Stomach (tissue), 9 donors: ENCODE results near the gene LRMDA. TPM values are rescaled to one million over a fixed set of nuclear protein-coding genes. Genes with fewer than 3 reads are reported as not detected.
A peak's percentile ranks its signal among the peaks of the same experiment; 100 is the strongest.

Source experiments
- DNase-seq, 2 donors: peaks; one replicate each; pipeline versions ENCODE4 v3.0.0 to v3.0.0-alpha.2; 2013 to 2019
- H3K27ac ChIP-seq, 5 donors: fragments of 200-600 bp in 4 of 5; sonication (generic) in 4 of 5; one replicate each; pipeline ENCODE4 v1.5.1; 2013 to 2019; ENCODE audit warnings: mild to moderate bottlenecking in 1 of 5, moderate library complexity in 1 of 5
- H3K27me3 ChIP-seq, 3 donors: fragments of 200-600 bp; sonication (generic); one replicate each; pipeline ENCODE4 v1.5.1; 2017 to 2019; ENCODE audit warnings: mixed run types in 1 of 3
- H3K36me3 ChIP-seq, 4 donors: fragments of 200-600 bp; sonication (generic); 1 replicate in 3 of 4; 2 replicates in 1 of 4; pipeline ENCODE4 v1.5.1; 2016 to 2019
- H3K4me1 ChIP-seq, 4 donors: fragments of 200-600 bp; sonication (generic); one replicate each; pipeline ENCODE4 v1.5.1; 2016 to 2019
- H3K4me3 ChIP-seq, 4 donors: fragments of 200-600 bp; sonication (generic) in 3 of 4; one replicate each; pipeline ENCODE4 v1.5.1; 2016 to 2019; ENCODE audit warnings: mild to moderate bottlenecking in 1 of 4
- H3K9me3 ChIP-seq, 4 donors: fragments of 200-600 bp; sonication (generic); one replicate each; pipeline ENCODE4 v1.5.1; 2016 to 2019
- EP300 ChIP-seq: sonication (generic); formaldehyde crosslinking; IDR thresholded peaks from one replicate; pipeline ENCODE4 v1.6.1; 2017; ENCODE audit warnings: antibody characterized with exemption
- POLR2A ChIP-seq, 4 donors: fragments of 450-650 bp; IDR thresholded peaks; one replicate each; pipeline ENCODE4 v1.6.1; 2016; ENCODE audit warnings: antibody characterized with exemption in 4 of 4, control low read depth in 2 of 4, mild to moderate bottlenecking in 1 of 4, moderate library complexity in 1 of 4
- POLR2AphosphoS5 ChIP-seq, 3 donors: sonication (generic); formaldehyde crosslinking; IDR thresholded peaks; one replicate each; pipeline ENCODE4 v1.6.1; 2016; ENCODE audit warnings: antibody characterized with exemption in 3 of 3
- WGBS, 5 donors: extraction: QIAGEN DNeasy Blood & Tissue Kit in 3 of 5; methylation state at CpG; one replicate each; pipeline versions ENCODE4 v1.1.5 to v1.1.7; 2013 to 2018; 5-methylcytosine and 5-hydroxymethylcytosine counted together
- intact Hi-C: fragments of 100-400 bp; cut with DNase I; formaldehyde crosslinking; loops from one replicate; pipeline ENCODE4 v1.15.1; 2023; ENCODE audit warnings: low total_unique reads
- polyA plus RNA-seq, 3 donors: library from polyadenylated mRNA; stranded (reverse); fragments of 200-250 nt; gene quantifications; one replicate each; pipeline ENCODE4 v1.2.3, GENCODE V29; 2013
- total RNA-seq, 5 donors: library from RNA; depleted of rRNA; stranded (reverse); fragments of >200 nt; gene quantifications; one replicate each; pipeline versions ENCODE4 v1.1.0 to v1.2.3, GENCODE V29; 2014 to 2016
- TF ChIP-seq, protein P1 (sequence below), 7 experiments: fragments of 450-650 bp in 4 of 7; fragments of 200-600 bp in 3 of 7; sonication (generic) in 3 of 7; IDR thresholded peaks; one replicate each; pipeline ENCODE4 v1.5.1; 2016 to 2019; ENCODE audit warnings: antibody characterized with exemption in 7 of 7, control low read depth in 2 of 7, mild to moderate bottlenecking in 1 of 7
- donor health status: healthy with polysubstance abuse.
- donor health status: Bipolar disorder and iron deficiency.
- donor health status: healthy.

LRMDA gene
- total and polyA plus RNA-seq, 8 donors, result 1.3 to 30.2 (median 13.6) TPM; not detected in 1

DNA sequence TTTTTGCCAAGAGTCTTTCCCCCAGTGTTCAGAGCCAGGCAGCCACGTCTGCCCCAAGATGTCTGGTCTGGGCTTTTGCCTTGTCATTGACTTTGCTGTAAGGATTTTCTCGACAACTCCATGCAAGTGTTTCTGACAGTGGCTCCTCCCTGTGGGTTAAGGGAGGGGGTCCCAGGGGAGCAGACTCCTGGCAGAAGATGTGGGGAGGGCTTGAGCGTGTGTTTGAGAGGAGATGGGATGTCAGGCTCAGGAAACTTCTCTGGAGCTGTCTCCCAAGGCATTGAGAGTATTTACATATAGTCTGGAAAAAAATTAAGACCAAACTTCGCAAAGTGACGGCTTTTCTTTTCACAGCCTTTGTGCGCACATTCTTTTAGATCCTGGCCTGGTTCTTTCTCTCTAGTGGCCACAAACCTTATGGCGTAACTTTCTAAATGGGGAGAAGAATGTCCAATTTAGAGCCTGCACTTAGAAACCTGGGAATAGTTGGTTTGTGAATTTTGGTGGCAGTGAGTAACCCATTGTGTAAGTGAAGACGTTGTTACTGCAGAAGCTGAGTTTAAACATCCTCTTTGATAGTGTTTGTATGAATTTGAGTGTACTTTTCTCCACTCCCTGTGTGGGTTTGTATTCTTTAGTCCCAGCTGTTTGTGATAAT, 201.5 kb downstream of the LRMDA start:
- Histone ChIP-seq H3K4me3 (no peak overlapping the region), H3K27ac (peak overlapping the region in 2 of 5 donors; percentile 20 to 54), H3K27me3 (no peaks in the 10 kb centered on the region), H3K9me3 (no peaks in the 10 kb centered on the region), H3K4me1 (no peaks in the 10 kb centered on the region), H3K36me3 (no peaks in the 10 kb centered on the region)
- WGBS, 5 donors, result 69 to 80% (median 73%) methylated on average over 8 of the region's 8 CpGs
- DNase-seq, result peak in 1 of 2 donors; percentile 49
- no peak for TF ChIP-seq POLR2AphosphoS5 (IDR thresholded peaks at IDR 0.05)
- TF ChIP-seq EP300, result no peak
- no peak for TF ChIP-seq POLR2A (IDR thresholded peaks at IDR 0.05)
- TF ChIP-seq, protein P1, sequence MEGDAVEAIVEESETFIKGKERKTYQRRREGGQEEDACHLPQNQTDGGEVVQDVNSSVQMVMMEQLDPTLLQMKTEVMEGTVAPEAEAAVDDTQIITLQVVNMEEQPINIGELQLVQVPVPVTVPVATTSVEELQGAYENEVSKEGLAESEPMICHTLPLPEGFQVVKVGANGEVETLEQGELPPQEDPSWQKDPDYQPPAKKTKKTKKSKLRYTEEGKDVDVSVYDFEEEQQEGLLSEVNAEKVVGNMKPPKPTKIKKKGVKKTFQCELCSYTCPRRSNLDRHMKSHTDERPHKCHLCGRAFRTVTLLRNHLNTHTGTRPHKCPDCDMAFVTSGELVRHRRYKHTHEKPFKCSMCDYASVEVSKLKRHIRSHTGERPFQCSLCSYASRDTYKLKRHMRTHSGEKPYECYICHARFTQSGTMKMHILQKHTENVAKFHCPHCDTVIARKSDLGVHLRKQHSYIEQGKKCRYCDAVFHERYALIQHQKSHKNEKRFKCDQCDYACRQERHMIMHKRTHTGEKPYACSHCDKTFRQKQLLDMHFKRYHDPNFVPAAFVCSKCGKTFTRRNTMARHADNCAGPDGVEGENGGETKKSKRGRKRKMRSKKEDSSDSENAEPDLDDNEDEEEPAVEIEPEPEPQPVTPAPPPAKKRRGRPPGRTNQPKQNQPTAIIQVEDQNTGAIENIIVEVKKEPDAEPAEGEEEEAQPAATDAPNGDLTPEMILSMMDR (IDR thresholded peaks at IDR 0.05), result no peak
- intact Hi-C loops, result no loop called here

DNA sequence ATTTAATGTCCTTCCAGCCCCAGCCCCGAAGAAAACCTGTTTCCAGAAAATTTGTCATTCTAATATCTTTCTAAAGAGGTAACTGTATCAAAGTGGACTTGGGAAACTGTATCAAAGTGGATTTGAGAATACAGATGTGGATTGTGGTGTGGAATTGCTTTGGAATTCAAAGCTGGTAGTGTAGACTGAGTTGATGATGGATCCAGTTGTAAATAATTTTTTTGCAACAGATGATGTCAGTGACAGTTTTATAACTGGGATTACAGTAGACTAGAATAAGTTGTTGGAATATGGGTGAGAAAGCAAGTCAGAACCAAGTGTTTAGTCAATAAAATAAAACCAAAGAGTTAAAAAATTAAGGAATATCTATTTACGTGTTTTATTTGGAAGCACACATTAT, 202.1 kb downstream of the LRMDA start:
- WGBS, 5 donors, result 84 to 91% (median 89%) methylated on average over 2 of the region's 2 CpGs
- TF ChIP-seq EP300, result no peak
- TF ChIP-seq, protein P1 (IDR thresholded peaks at IDR 0.05), result no peak
- no peak for TF ChIP-seq POLR2A (IDR thresholded peaks at IDR 0.05)
- no peak for TF ChIP-seq POLR2AphosphoS5 (IDR thresholded peaks at IDR 0.05)
- intact Hi-C loops, result no loop called here

DNA sequence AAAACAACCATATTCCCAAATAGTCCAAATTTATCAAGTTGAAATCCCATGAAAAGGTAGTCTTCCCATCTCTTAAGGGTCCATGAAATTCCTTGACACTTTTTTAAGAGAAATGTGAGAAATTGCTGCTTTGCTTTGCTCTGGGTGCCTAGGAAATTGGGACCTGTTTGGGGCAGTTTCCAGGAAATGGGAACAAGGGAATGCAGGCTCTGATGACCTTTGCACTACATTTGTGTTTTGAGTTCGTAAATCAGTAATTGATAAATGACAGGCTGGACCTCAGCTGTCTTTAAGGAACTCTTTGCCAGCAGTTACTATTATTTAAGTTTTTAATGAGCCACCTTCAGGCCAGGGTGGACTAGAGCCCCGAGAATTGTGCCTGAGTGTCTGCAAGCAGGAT, 203.5 kb downstream of the LRMDA start:
- H3K36me3 ChIP-seq, result no peaks in the 10 kb centered on the region
- H3K27ac ChIP-seq, result no peak overlapping the region
- no peak overlapping the region for H3K4me3 ChIP-seq
- intact Hi-C loops, result no loop called here
- TF ChIP-seq, protein P1 (IDR thresholded peaks at IDR 0.05), result no peak
- no peak for TF ChIP-seq POLR2A (IDR thresholded peaks at IDR 0.05)
- TF ChIP-seq EP300, result no peak
- no peak for TF ChIP-seq POLR2AphosphoS5 (IDR thresholded peaks at IDR 0.05)
- H3K4me1 ChIP-seq, result no peaks in the 10 kb centered on the region
- 75 to 87% (median 83%) methylated on average over 2 of the region's 2 CpGs for WGBS, 5 donors
- no peaks in the 10 kb centered on the region for H3K27me3 ChIP-seq
- DNase-seq, result no peak
- no peaks in the 10 kb centered on the region for H3K9me3 ChIP-seq

More for the DNA sequence above, 202.1 kb downstream of the LRMDA start:
- no peak overlapping the region for H3K4me3 ChIP-seq
- no peak overlapping the region for H3K27ac ChIP-seq
- no peaks in the 10 kb centered on the region for H3K4me1 ChIP-seq
- no peaks in the 10 kb centered on the region for H3K36me3 ChIP-seq
- no peaks in the 10 kb centered on the region for H3K27me3 ChIP-seq
- no peak for DNase-seq
- no peaks in the 10 kb centered on the region for H3K9me3 ChIP-seq

DNA sequence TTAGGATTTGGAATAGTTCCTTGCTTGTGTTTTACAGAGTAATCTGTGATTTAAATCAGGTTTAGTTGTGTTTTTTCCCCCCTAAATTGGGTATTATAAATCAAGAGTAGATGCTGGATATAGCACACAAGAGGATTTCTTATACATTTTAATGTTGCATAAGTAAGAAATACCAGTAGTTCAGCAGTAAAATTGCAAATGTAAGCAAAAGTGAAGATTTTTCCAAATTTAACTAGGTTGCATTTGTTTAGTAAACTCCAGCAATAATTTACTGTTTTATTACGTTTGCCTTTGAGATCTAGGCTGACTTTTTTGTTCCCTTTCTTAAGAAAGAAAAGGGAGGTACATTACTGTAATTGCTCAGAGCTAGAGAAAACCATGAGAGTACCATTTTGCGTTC, 207.3 kb downstream of the LRMDA start:
- Histone ChIP-seq H3K4me1 (no peaks in the 10 kb centered on the region), H3K36me3 (no peaks in the 10 kb centered on the region), H3K27me3 (no peaks in the 10 kb centered on the region), H3K9me3 (no peaks in the 10 kb centered on the region), H3K27ac (no peak overlapping the region), H3K4me3 (no peak overlapping the region)
- no peak for DNase-seq
- no peak for TF ChIP-seq EP300
- TF ChIP-seq, protein P1 (IDR thresholded peaks at IDR 0.05), result no peak
- TF ChIP-seq POLR2A (IDR thresholded peaks at IDR 0.05), result no peak
- no peak for TF ChIP-seq POLR2AphosphoS5 (IDR thresholded peaks at IDR 0.05)
- 89 to 95% (median 90%) methylated on average over 2 of the region's 2 CpGs for WGBS, 5 donors
- intact Hi-C loops, result no loop called here
